A549 (cell line): ENCODE measurements around the gene AFF3.

Experiments used
- CTCF ChIP-seq: fragments of >200 bp; sonication (Bioruptor Twin); formaldehyde crosslinking; IDR thresholded peaks from 3 replicates; pipeline ENCODE4 v1.5.1; 2016
- EP300 ChIP-seq, 2 experiments: fragments of >200 bp; sonication (Bioruptor Twin); formaldehyde crosslinking; IDR thresholded peaks; 2 replicates in 1 of 2; 3 replicates in 1 of 2; pipeline ENCODE4 v1.6.1; 2016 to 2017
- ESRRA ChIP-seq: fragments of 150-350 bp; IDR thresholded peaks from 2 replicates; pipeline ENCODE4 v1.6.1; 2014; ENCODE audit warnings: mild to moderate bottlenecking, low read length, borderline replicate concordance
- GATA3 ChIP-seq: IDR thresholded peaks from 2 replicates; pipeline ENCODE4 v1.6.1; 2012; ENCODE audit warnings: borderline replicate concordance
- HMGXB4 ChIP-seq: fragments of 250-450 bp; sonication (Bioruptor Pico); IDR thresholded peaks from 2 replicates; pipeline ENCODE4 v1.5.0; 2021; ENCODE audit warnings: mild to moderate bottlenecking, moderate library complexity, borderline replicate concordance
- HOXB13 ChIP-seq: fragments of 250-450 bp; sonication (Bioruptor Pico); IDR thresholded peaks from 2 replicates; pipeline ENCODE4 v1.5.0; 2020; ENCODE audit warnings: low read depth, mild to moderate bottlenecking, moderate library complexity
- MAX ChIP-seq: IDR thresholded peaks from 2 replicates; pipeline ENCODE4 v1.6.1; 2012
- POLR2A ChIP-seq: IDR thresholded peaks from 2 replicates; pipeline ENCODE4 v1.6.1; 2012; ENCODE audit warnings: mild to moderate bottlenecking, low read length
- RFX5 ChIP-seq: fragments of 450-650 bp; IDR thresholded peaks from 2 replicates; pipeline ENCODE4 v1.7.1; 2014; ENCODE audit warnings: antibody characterized with exemption, mild to moderate bottlenecking, moderate library complexity
- RNF2 ChIP-seq: fragments of 200-600 bp; sonication (generic); IDR thresholded peaks from 2 replicates; pipeline ENCODE4 v1.6.1; 2016; ENCODE audit warnings: low read depth, mild to moderate bottlenecking, antibody characterized with exemption, moderate library complexity, borderline replicate concordance
- SMC3 ChIP-seq: fragments of >200 bp; sonication (Bioruptor Twin); formaldehyde crosslinking; IDR thresholded peaks from 3 replicates; pipeline ENCODE4 v1.6.1; 2018; ENCODE audit warnings: inconsistent platforms
- TF ChIP-seq, protein P1 (sequence below): fragments of 150-350 bp; IDR thresholded peaks from 2 replicates; pipeline ENCODE4 v1.6.1; 2014; ENCODE audit warnings: low read depth, mild to moderate bottlenecking, low read length

DNA sequence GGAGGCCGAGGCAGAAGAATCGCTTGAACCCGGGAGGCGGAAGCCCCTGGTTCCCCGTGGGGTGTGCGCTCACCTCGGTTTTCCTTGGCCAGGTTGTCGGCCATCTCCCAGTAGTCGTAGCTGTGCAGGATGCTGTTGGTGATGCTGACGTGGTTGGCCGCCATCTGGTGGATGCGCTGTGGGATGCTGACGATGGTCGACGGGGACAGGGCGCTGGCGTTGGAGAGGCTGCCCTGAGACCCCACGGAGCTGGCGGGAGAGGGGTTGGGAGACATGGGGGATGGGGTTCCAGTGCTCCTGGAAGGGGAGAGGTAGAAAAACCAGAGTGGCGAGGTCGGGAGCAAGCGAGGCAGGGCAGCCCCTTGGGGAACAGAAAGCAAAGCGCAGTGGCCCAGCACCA lies 588.2 kb downstream of the AFF3 start:
- TF ChIP-seq CTCF, result no peak
- TF ChIP-seq GATA3, result no peak
- TF ChIP-seq, protein P1, sequence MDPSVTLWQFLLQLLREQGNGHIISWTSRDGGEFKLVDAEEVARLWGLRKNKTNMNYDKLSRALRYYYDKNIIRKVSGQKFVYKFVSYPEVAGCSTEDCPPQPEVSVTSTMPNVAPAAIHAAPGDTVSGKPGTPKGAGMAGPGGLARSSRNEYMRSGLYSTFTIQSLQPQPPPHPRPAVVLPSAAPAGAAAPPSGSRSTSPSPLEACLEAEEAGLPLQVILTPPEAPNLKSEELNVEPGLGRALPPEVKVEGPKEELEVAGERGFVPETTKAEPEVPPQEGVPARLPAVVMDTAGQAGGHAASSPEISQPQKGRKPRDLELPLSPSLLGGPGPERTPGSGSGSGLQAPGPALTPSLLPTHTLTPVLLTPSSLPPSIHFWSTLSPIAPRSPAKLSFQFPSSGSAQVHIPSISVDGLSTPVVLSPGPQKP, result no peak
- no peak for TF ChIP-seq MAX
- TF ChIP-seq EP300 (IDR thresholded peaks at IDR 0.05), result no peak
- no peak for TF ChIP-seq HMGXB4 (CRISPR knock-in tag)
- TF ChIP-seq SMC3, result no peak
- no peak for TF ChIP-seq RNF2
- no peak for TF ChIP-seq ESRRA
- TF ChIP-seq POLR2A, result no peak
- no peak for TF ChIP-seq RFX5
- no peak for TF ChIP-seq HOXB13 (CRISPR knock-in tag)
